IMR-90 (cell line): ENCODE measurements around the gene COG3. TPM values are rescaled to one million over a fixed set of nuclear protein-coding genes. Genes with fewer than 3 reads are reported as not detected.

Experiments
- ATAC-seq: fragments of 200-7000 bp; cut with Tn5 transposase; 2 replicates; pipeline ENCODE4 v1.9.1; 2020; ENCODE audit warnings: low read depth, mild to moderate bottlenecking, moderate library complexity
- BruUV-seq: library from RNA; stranded (reverse); fragments of 400-500 nt; replicated peaks from 2 replicates; lab custom pipeline; 2021; lab: Mats Ljungman, UMichigan
- CTCF ChIA-PET: fragments of 300-600 bp; formaldehyde crosslinking; extraction: SDS; loops from one replicate; lab custom pipeline; 2021; ENCODE audit warnings: antibody characterized with exemption; lab: Yijun Ruan, JAX
- POLR2A ChIA-PET: fragments of 300-600 bp; sonication (Branson Sonifier 250); formaldehyde crosslinking; loops from one replicate; lab custom pipeline; 2022; ENCODE audit warnings: antibody characterized with exemption; ENCODE audit not compliant: unreplicated experiment; lab: Charles Lee
- DNase-seq: peaks from one replicate; pipeline ENCODE4 v3.0.0; 2013
- H2AFZ ChIP-seq: replicated peaks from 2 replicates; pipeline ENCODE3; 2013; ENCODE audit warnings: low read length, mild to moderate bottlenecking; ENCODE audit not compliant: poor library complexity
- H2AK5ac ChIP-seq: 2 replicates; pipeline ENCODE4 v1.6.1; 2013; ENCODE audit warnings: low read depth, low read length, inconsistent platforms
- H2AK9ac ChIP-seq: replicated peaks from 2 replicates; pipeline ENCODE3; 2013; ENCODE audit warnings: mild to moderate bottlenecking, low read depth, low read length, moderate library complexity; ENCODE audit not compliant: poor library complexity
- H2BK120ac ChIP-seq: 2 replicates; pipeline ENCODE4 v1.6.1; 2013; ENCODE audit warnings: low read depth, low read length, inconsistent platforms
- H2BK15ac ChIP-seq: 3 replicates; pipeline ENCODE4 v1.6.1; 2013; ENCODE audit warnings: low read depth, low read length, inconsistent platforms
- H2BK20ac ChIP-seq: 2 replicates; pipeline ENCODE4 v1.6.1; 2013; ENCODE audit warnings: low read depth, mild to moderate bottlenecking, inconsistent platforms, low read length, moderate library complexity
- H2BK5ac ChIP-seq: 2 replicates; pipeline ENCODE4 v1.6.1; 2013; ENCODE audit warnings: mild to moderate bottlenecking, low read depth, low read length, inconsistent platforms; ENCODE audit not compliant: poor library complexity, severe bottlenecking
- H3K14ac ChIP-seq: replicated peaks from 2 replicates; pipeline ENCODE4 v1.6.1; 2013; ENCODE audit warnings: low read depth, low read length, inconsistent platforms
- H3K18ac ChIP-seq: 2 replicates; pipeline ENCODE4 v1.6.1; 2013; ENCODE audit warnings: low read depth, low read length, control low read depth
- H3K23ac ChIP-seq: 2 replicates; pipeline ENCODE4 v1.6.1; 2013; ENCODE audit warnings: low read depth, low read length, inconsistent platforms
- H3K27ac ChIP-seq: 2 replicates; pipeline ENCODE4 v1.5.1; 2013; ENCODE audit warnings: mild to moderate bottlenecking, control low read depth, low read length; ENCODE audit not compliant: insufficient read depth
- H3K27me3 ChIP-seq: 2 replicates; pipeline ENCODE4 v1.6.1; 2013; ENCODE audit warnings: low read length; ENCODE audit not compliant: control insufficient read depth, insufficient read depth
- H3K36me3 ChIP-seq: 2 replicates; pipeline ENCODE4 v1.6.1; 2013; ENCODE audit warnings: low read length, mixed read lengths; ENCODE audit not compliant: control insufficient read depth, insufficient read depth
- H3K4ac ChIP-seq: 2 replicates; pipeline ENCODE4 v1.6.1; 2013; ENCODE audit warnings: low read depth, low read length, inconsistent platforms
- H3K4me1 ChIP-seq: 2 replicates; pipeline ENCODE4 v1.6.1; 2013; ENCODE audit warnings: low read length, mixed read lengths; ENCODE audit not compliant: control insufficient read depth, insufficient read depth
- H3K4me2 ChIP-seq: 2 replicates; pipeline ENCODE4 v1.6.1; 2013; ENCODE audit warnings: low read depth, mild to moderate bottlenecking, control low read depth, low read length, moderate library complexity
- H3K4me3 ChIP-seq: 2 replicates; pipeline ENCODE4 v1.5.1; 2013; ENCODE audit warnings: low read depth, mild to moderate bottlenecking, control low read depth, low read length, moderate library complexity; ENCODE audit not compliant: insufficient read depth
- H3K56ac ChIP-seq: 2 replicates; pipeline ENCODE4 v1.6.1; 2013; ENCODE audit warnings: low read length, inconsistent platforms; ENCODE audit not compliant: insufficient read depth; ENCODE audit errors: extremely low read depth
- H3K79me1 ChIP-seq, 2 experiments: 2 replicates each; pipeline ENCODE4 v1.6.1; 2013; ENCODE audit warnings: low read length in 2 of 2, inconsistent platforms in 1 of 2, low read depth in 1 of 2
- H3K9ac ChIP-seq: 2 replicates; pipeline ENCODE4 v1.6.1; 2013; ENCODE audit warnings: low read depth, low read length, control low read depth
- H3K9me1 ChIP-seq: 2 replicates; pipeline ENCODE4 v1.6.1; 2013; ENCODE audit warnings: low read length, inconsistent platforms; ENCODE audit not compliant: insufficient read depth
- H3K9me3 ChIP-seq: 2 replicates; pipeline ENCODE4 v1.6.1; 2013; ENCODE audit warnings: low read length; ENCODE audit not compliant: control insufficient read depth, insufficient read depth
- H4K20me1 ChIP-seq: 2 replicates; pipeline ENCODE4 v1.6.1; 2013; ENCODE audit warnings: low read length, inconsistent platforms; ENCODE audit not compliant: insufficient read depth
- H4K5ac ChIP-seq: 2 replicates; pipeline ENCODE4 v1.6.1; 2013; ENCODE audit warnings: mild to moderate bottlenecking, low read depth, low read length, control low read depth
- H4K8ac ChIP-seq, 2 experiments: 2 replicates each; pipeline ENCODE4 v1.6.1; 2013; ENCODE audit warnings: low read depth in 2 of 2, low read length in 2 of 2, control low read depth in 1 of 2, inconsistent platforms in 1 of 2
- H4K91ac ChIP-seq: 2 replicates; pipeline ENCODE4 v1.6.1; 2013; ENCODE audit warnings: low read depth, low read length, inconsistent platforms; ENCODE audit not compliant: insufficient read depth
- BHLHE40 ChIP-seq: fragments of 150-350 bp; IDR thresholded peaks from 2 replicates; pipeline ENCODE4 v1.6.1; 2016; ENCODE audit warnings: mild to moderate bottlenecking, low read depth, low read length
- CEBPB ChIP-seq: IDR thresholded peaks from 2 replicates; pipeline ENCODE4 v1.6.1; 2012; ENCODE audit warnings: low read depth, low read length, improper control_type of control experiment
- FOS ChIP-seq: fragments of 150-350 bp; IDR thresholded peaks from 2 replicates; pipeline ENCODE4 v1.6.1; 2016; ENCODE audit warnings: low read depth, low read length
- MAZ ChIP-seq: IDR thresholded peaks from 2 replicates; pipeline ENCODE4 v1.6.1; 2012; ENCODE audit warnings: low read depth, mild to moderate bottlenecking, low read length, improper control_type of control experiment, moderate library complexity, borderline replicate concordance
- MXI1 ChIP-seq: IDR thresholded peaks from 2 replicates; pipeline ENCODE4 v1.6.1; 2012; ENCODE audit warnings: low read depth, mild to moderate bottlenecking, low read length, moderate library complexity, borderline replicate concordance
- WGBS, 2 experiments: methylation state at CpG; one replicate each; pipeline versions ENCODE4 v1.1.5 to v1.1.7; 2013; ENCODE audit warnings: missing lambda C conversion rate in 2 of 2; ENCODE audit not compliant: insufficient read length in 1 of 2; ENCODE audit errors: extremely low coverage in 2 of 2; 5-methylcytosine and 5-hydroxymethylcytosine counted together
- dilution Hi-C: fragments of 300-500 bp; cut with HindIII; formaldehyde crosslinking; loops from one replicate; pipeline ENCODE4 v1.14.3; 2018; ENCODE audit warnings: low sequenced_read_pairs; ENCODE audit not compliant: unreplicated experiment
- in situ Hi-C: fragments of 300-500 bp; cut with MboI; formaldehyde crosslinking; loops from 3 replicates; pipeline ENCODE4 v1.14.3; 2019; ENCODE audit warnings: low sequenced_read_pairs, inconsistent platforms, mixed read lengths
- intact Hi-C: fragments of 100-400 bp; cut with micrococcal nuclease; formaldehyde crosslinking; loops from 2 replicates; pipeline ENCODE4 v1.10.0; 2022
- polyA plus RNA-seq, 3 experiments: library from polyadenylated mRNA; depleted of rRNA; stranded (reverse); fragments of >200 nt; gene quantifications; 2 replicates each; pipeline ENCODE4 v1.2.3, GENCODE V29; 2012; ENCODE audit warnings: low replicate concordance in 1 of 3
- total RNA-seq: library from RNA; depleted of rRNA; stranded (reverse); fragments of >200 nt; gene quantifications from 2 replicates; pipeline ENCODE4 v1.2.3, GENCODE V29; 2012

COG3 gene
- total and polyA plus RNA-seq, 2 of the 4 experiments (the other 2 are of a cell fraction) = 21.7 to 31.9 TPM

DNA sequence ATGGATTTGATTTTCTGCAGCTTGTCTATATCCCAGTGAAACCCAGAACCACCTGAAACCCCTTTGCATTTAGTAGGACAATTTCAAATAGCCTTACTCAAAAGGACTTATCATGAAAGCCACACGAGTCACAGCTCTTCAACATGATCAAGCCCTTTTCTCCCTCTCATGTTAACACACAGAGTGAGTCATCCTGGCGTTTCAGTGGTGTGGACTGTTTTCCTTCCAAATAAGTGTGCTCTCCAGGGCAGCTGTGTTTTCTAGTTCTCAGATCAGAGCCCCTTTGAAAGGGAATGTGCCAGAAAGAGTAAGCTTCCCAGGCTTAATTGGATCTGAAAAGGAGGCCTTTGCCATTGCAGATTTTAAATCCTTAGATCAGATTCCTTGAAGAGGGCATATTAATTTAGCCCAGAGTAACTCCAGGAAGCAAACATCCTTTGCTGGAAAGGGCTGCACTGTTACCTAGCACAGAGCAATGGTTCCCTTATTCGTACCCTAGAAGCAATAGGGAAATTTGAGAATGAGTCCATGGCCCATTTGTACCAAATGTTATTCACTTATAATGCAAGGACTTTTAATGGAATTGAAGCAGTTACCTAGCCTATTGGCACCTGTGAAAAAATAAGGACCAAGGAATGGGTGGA lies 99.5 kb downstream of the COG3 start:
- Histone ChIP-seq H2BK15ac (no peak overlapping the region), H4K91ac (no peak overlapping the region), H2AK9ac (no peak overlapping the region), H3K27me3 (peaks cover 11% of the 10 kb centered on the region), H3K79me1 (no peaks in the 10 kb centered on the region), H3K4ac (no peak overlapping the region), H2BK120ac (no peak overlapping the region), H3K56ac (no peak overlapping the region), H4K20me1 (no peaks in the 10 kb centered on the region), H3K9me1 (no peaks in the 10 kb centered on the region; the same call in 1 of the 2 replicates), H3K9ac (no peak overlapping the region), H3K27ac (no peak overlapping the region), H3K14ac (no peak overlapping the region), H3K18ac (no peak overlapping the region), H4K8ac (no peak overlapping the region), H3K9me3 (peaks cover 3% of the 10 kb centered on the region; the same call in 1 of the 2 replicates), H3K4me1 (no peaks in the 10 kb centered on the region), H2BK5ac (no peak overlapping the region), H3K23ac (no peak overlapping the region), H2BK20ac (no peak overlapping the region), H2AFZ (no peak overlapping the region), H2AK5ac (no peak overlapping the region), H4K5ac (no peak overlapping the region), H3K36me3 (no peaks in the 10 kb centered on the region), H3K4me3 (no peak overlapping the region), H3K4me2 (no peak overlapping the region)
- peak; percentile 61; the same call in 1 of the 2 replicates for TF ChIP-seq FOS
- TF ChIP-seq BHLHE40 = no peak
- TF ChIP-seq MXI1 = no peak
- no peak for TF ChIP-seq MAZ
- TF ChIP-seq CEBPB = no peak
- WGBS, 2 experiments = 80% methylated on average over 1 of the region's 3 CpGs; no CpG with 5 or more reads in 1 of the 2 experiments
- in situ Hi-C loops (no loop called here), intact Hi-C loops (no loop called here), dilution Hi-C loops (no loop called here)
- ATAC-seq (peak; percentile 93), DNase-seq (peak; percentile 81)
- no TSS peak for BruUV-seq
- CTCF ChIA-PET = interaction anchor here (0.6 to 1.3 kb wide), 2 partner anchors 18 to 27 kb away, joined by 3 to 4 read pairs; no protein-coding TSS in a partner anchor
- POLR2A ChIA-PET = no interaction called here
